ENCODE measurements around the gene DCC. TPM values are rescaled to one million over a fixed set of nuclear protein-coding genes. Genes with fewer than 3 reads are reported as not detected.

Gene DCC
- total RNA-seq, 2 donors from 2014 or later, result 0.18 to 0.34 TPM

- intact Hi-C loops (cut with DNase I, micrococcal nuclease), result no loop called here
- ATAC-seq, result no peak
These were observed 68.9 kb downstream of the DCC start for GRCh38 chr18:52408800-52409302.

GRCh38 chr18:52409727-52410126 is 69.7 kb downstream of the DCC start:
- ATAC-seq (no peak), DNase-seq (no peak)

More at GRCh38 chr18:52408800-52409302, 68.9 kb downstream of the DCC start:
- no peak for DNase-seq

GRCh38 chr18:52415131-52415530 is 75.1 kb downstream of the DCC start:
- ATAC-seq, result no peak
- intact Hi-C loops (cut with DNase I, micrococcal nuclease), result no loop called here
- no peak for DNase-seq

More at GRCh38 chr18:52409727-52410126, 69.7 kb downstream of the DCC start:
- intact Hi-C loops (cut with DNase I, micrococcal nuclease), result no loop called here

DNA sequence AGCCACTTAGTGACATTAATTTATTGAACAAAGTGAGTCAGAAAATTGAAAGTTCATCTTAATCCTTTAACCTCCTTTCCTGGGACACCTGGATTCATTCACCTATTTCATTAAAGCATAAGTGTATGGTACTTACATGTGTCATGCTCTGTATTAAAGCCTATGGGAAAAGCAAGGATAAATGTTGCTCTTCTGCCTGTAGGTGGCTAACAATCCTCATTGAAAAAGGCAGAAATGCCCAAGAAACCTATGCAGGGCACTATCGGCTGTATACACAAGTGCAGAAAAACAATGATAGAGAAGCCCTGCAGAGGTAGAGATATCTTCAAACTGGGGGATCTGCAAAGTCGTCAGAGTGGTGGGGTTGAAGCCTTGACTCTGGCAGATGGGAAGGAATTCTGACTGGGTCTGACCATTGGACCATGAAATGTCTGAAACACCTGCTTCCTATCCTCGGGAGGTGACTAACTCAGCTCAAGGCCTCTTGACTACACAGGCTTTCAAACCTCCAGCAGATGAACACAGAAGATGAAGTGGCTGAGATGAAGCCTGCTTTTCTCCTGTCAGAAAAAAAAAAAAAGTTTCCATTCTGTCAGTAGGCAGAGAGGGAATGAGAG is 83.1 kb downstream of the DCC start:
- DNase-seq, result no peak
- ATAC-seq, result no peak
- intact Hi-C loops (cut with DNase I, micrococcal nuclease), result no loop called here

GRCh38 chr18:52426041-52426440 is 86.0 kb downstream of the DCC start:
- DNase-seq (no peak), ATAC-seq (no peak)
- intact Hi-C loops (cut with DNase I, micrococcal nuclease), result no loop called here

DNA sequence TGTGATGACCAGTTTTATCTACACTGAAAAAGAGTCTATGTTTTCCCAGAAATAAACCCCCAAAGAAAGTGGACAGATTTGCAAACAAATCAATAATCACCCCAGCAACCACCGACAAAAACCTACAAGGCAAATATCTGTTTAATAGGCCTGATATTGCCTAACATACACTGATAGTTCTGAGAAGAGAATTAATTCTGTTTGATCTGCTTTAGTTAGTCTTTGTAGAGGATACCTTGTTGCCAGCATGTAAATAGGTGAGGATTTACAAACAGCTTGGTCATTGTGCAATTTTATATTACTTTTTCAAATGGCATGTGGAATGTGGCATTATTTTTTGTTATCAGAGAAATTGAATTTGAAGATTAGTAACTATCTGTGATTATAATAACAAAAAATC is 86.5 kb downstream of the DCC start:
- ATAC-seq (no peak), DNase-seq (no peak)
- intact Hi-C loops (cut with DNase I, micrococcal nuclease), result no loop called here

DNA sequence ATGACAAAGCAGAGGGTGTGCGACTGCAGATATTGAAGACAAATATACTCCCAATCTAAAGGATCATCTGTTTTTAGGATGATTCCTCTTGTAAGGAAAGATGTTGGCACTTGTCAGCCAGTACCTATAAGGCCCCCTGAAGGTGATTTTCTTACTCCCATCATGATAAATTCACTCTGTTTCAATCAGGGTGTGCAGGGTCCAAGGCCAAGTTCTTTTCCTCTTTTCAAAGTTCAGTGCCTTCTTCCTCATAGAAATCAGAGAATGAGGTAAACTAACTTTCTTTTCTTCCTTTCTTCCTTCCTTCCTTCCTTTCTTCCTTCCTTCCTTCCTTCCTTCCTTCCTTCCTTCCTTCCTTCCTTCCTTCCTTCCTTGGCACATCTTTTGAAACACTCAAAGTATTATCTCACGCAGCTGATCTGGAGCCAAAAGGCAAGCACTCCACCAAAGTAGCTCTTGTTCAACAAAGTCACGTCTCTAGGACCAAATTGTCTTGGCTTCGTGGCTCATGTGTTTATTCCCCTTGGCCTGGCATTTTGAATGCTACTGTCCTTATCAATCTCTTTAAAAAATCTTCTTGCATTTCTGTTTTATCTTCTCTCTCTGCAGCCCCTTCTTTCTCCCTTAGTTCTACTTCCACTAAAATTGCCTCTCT is 87.7 kb downstream of the DCC start:
- no peak for DNase-seq
- intact Hi-C loops (cut with DNase I, micrococcal nuclease), result no loop called here
- no peak for ATAC-seq

DNA sequence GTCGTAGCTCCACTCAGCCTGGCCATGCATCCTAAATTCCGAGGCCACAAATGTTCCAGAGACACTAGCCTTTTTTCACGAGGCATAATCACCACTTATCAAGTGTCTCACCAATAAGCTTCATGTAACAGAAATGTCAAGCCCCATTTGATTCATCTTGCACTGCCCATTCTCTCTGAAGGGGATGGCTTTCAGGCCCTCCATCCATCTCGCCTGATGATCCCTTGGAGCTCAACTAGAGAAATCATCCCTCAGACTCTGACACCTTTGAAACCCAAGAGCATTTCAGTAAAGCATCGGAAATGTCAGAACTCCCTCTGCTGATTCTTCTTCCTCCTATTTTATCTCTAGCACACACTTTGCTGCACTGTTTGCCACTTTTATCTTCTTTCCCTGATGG is 91.7 kb downstream of the DCC start:
- ATAC-seq (no peak), DNase-seq (no peak)
- intact Hi-C loops (cut with DNase I, micrococcal nuclease), result no loop called here

GRCh38 chr18:52433797-52434196 is 93.8 kb downstream of the DCC start:
- intact Hi-C loops (cut with DNase I, micrococcal nuclease), result no loop called here
- DNase-seq, result no peak
- no peak for ATAC-seq

- no peak for DNase-seq
- intact Hi-C loops (cut with DNase I, micrococcal nuclease), result no loop called here
- ATAC-seq, result no peak
These were observed 95.3 kb downstream of the DCC start for GRCh38 chr18:52435301-52435700.

DNA sequence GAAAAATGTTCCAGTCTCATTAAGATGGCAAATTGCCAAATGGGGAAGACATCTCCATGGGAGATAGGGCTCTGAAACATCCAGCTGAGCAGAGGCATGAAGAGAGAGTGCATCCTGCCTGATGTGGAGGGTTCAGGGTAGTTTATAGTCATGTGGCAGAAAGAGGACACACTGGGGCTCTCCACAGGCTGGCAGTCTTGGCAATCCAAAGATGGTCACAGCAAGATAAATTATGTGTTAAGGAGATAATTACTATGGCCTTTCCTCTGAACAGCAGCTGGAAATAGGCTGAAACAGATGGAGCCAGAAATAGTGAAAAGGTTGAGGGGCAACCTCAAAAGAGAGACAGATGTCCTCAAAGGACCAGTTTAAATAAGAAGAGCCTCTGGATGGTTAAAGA is 97.2 kb downstream of the DCC start:
- intact Hi-C loops (cut with DNase I, micrococcal nuclease), result no loop called here
- DNase-seq (no peak), ATAC-seq (no peak)

DNA sequence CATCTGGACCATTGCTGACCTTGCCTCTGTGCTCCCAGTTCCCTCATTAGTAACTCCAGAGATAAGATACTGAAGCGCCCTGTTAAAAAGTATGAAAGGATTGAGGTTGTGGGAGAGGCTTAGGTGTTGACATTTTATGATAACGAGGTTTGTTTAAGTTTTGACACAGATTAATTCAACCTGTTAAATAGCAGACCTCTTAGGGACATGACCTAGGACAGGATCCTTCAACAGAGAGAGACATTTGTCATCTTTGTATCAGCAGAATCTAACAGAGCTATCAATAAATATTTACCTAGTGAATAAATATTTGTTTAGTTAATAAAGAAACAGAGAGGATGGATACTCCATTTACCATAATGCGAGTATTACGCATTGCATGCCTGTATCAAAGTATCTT is 99.5 kb downstream of the DCC start:
- ATAC-seq (no peak), DNase-seq (no peak)
- intact Hi-C loops (cut with DNase I, micrococcal nuclease), result no loop called here

DNA sequence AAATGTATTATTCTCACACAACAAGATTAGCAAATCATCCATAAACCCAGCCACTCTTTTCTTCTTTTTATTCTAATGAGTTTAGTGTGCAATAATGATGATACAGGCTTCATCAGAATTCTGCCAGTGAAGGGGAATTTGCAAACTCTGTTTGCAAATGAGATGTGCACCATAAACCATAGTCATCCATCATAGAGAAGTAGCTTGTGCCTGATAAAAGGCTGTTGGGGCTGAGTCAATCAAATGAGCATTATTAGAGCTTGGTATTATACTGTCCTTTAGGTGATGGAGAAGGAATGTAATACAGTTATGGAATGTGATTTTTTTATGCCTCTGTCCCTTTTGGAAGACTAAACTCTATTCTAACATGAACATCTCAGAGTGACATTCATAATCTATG is 101.8 kb downstream of the DCC start:
- intact Hi-C loops (cut with DNase I, micrococcal nuclease), result no loop called here
- no peak for DNase-seq
- ATAC-seq, result no peak

GRCh38 chr18:52442686-52443085 is 102.7 kb downstream of the DCC start:
- ATAC-seq (no peak), DNase-seq (no peak)
- intact Hi-C loops (cut with DNase I, micrococcal nuclease), result no loop called here

GRCh38 chr18:52451256-52451655 is 111.3 kb downstream of the DCC start:
- no peak for DNase-seq
- intact Hi-C loops (cut with DNase I, micrococcal nuclease), result no loop called here

GRCh38 chr18:52451851-52452250 is 111.9 kb downstream of the DCC start:
- intact Hi-C loops (cut with DNase I, micrococcal nuclease), result no loop called here
- ATAC-seq, result no peak
- DNase-seq, result no peak

More at GRCh38 chr18:52451256-52451655, 111.3 kb downstream of the DCC start:
- ATAC-seq, result no peak

- no peak for ATAC-seq
- intact Hi-C loops (cut with DNase I, micrococcal nuclease), result no loop called here
- DNase-seq, result no peak
These were observed 112.4 kb downstream of the DCC start for GRCh38 chr18:52452427-52452826.

GRCh38 chr18:52459890-52460289 is 119.9 kb downstream of the DCC start:
- peak; percentile 83 for ATAC-seq
- intact Hi-C loops (cut with DNase I, micrococcal nuclease), result no loop called here
- DNase-seq, result no peak

GRCh38 chr18:52462853-52463252 is 122.9 kb downstream of the DCC start:
- intact Hi-C loops (cut with DNase I, micrococcal nuclease), result no loop called here
- DNase-seq (no peak), ATAC-seq (no peak)

GRCh38 chr18:52465391-52465790 is 125.4 kb downstream of the DCC start:
- intact Hi-C loops (cut with DNase I, micrococcal nuclease), result no loop called here
- no peak for ATAC-seq
- no peak for DNase-seq

DNA sequence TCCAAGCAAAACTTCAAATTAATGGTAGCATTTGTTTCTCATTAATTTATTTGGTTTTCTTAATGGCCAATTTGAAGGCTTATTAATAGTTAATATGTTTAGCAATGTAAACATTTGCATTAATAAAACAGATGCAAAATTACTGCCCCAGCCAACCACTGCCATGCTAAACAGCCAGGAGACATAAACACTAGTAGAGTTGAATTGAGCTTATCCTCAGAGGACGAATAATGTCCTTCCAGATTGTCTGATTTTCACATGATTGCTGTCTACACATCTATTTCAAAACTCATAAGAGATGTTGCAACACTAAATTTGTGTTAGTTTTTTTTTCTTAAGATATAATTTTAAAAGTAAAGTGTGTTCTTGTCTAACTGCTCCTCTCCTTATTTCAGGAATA is 128.5 kb downstream of the DCC start:
- ATAC-seq (no peak), DNase-seq (no peak)
- intact Hi-C loops (cut with DNase I, micrococcal nuclease), result no loop called here
